ENCODE measurements around the gene RPUSD1.

DNA sequence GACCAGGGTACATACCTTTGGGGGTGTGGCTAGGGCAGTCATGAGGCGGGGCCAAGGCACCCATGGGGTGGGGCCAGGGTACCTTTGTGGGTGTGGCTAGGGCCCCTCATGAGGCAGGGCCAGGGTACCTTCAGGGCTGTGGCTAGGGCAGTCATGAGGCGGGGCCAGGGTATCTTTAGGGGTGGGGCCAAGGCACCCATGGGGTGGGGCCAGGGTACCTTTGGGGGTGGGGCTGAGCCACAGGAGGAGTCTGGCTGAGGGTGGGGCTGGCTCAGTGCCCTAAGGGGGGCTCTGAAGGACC lies 8.9 kb upstream of the RPUSD1 start:
- no peak for TF ChIP-seq CTCF (IDR thresholded peaks at IDR 0.05)
- no peak for TF ChIP-seq POLR2AphosphoS5 (IDR thresholded peaks at IDR 0.05)
- no peak for TF ChIP-seq POLR2A (IDR thresholded peaks at IDR 0.05)
- no peak for TF ChIP-seq EP300 (IDR thresholded peaks at IDR 0.05)

All from upper lobe of left lung (tissue), 4 donors.